ENCODE data around the gene RAP1GDS1. TPM values are rescaled to one million over a fixed set of nuclear protein-coding genes. Genes with fewer than 3 reads are reported as not detected.
A peak's percentile ranks its signal among the peaks of the same experiment; 100 is the strongest.

The RAP1GDS1 gene
- total and polyA plus RNA-seq, 2 experiments from 2014 or later, result 49.2 to 56.7 TPM

GRCh38 chr4:98314791-98315565 lies 53.8 kb downstream of the RAP1GDS1 start:
- H3K9me2 ChIP-seq (ENCODE audit: insufficient read depth), result no peaks in the 10 kb centered on the region
- no peak for TF ChIP-seq EZH2phosphoT487 (IDR thresholded peaks at IDR 0.05; ENCODE audit: insufficient read depth, low read depth)
- no peak for TF ChIP-seq EZH2 (IDR thresholded peaks at IDR 0.05; ENCODE audit: insufficient read depth, poor library complexity, severe bottlenecking)
- WGBS, 2 experiments (ENCODE audit: low coverage in 1 of 2, low lambda C conversion rate in 2 of 2, missing lambda C conversion rate in 2 of 2), result 94 to 98% methylated on average over 3 of the region's 3 CpGs
- no peaks in the 10 kb centered on the region for H3K9me3 ChIP-seq (ENCODE audit: low read depth)
- H3K9ac ChIP-seq, result no peak overlapping the region
- H3K27me3 ChIP-seq (replicated peaks; ENCODE audit: insufficient read depth), result no peaks in the 10 kb centered on the region
- H2AFZ ChIP-seq, result no peak overlapping the region
- H3K4me1 ChIP-seq (ENCODE audit: insufficient read depth), result peaks cover 18% of the 10 kb centered on the region
- H3F3A ChIP-seq (ENCODE audit: insufficient read depth), result no peaks in the 10 kb centered on the region
- H3K27ac ChIP-seq, result peak overlapping the region; percentile 20; the same call in 1 of the 2 replicates
- no peaks in the 10 kb centered on the region; the same call in 1 of the 2 replicates for H3K36me3 ChIP-seq (ENCODE audit: low read depth)
- peaks cover 6% of the 10 kb centered on the region; the same call in 1 of the 2 replicates for H4K20me1 ChIP-seq (ENCODE audit: insufficient read depth)
- H3K4me3 ChIP-seq, result no peak overlapping the region
- DNase-seq, result peak; percentile 44
- in situ Hi-C loops (cut with MboI), result no loop called here
- H3K79me2 ChIP-seq (ENCODE audit: insufficient read depth), result peaks cover 86% of the 10 kb centered on the region
- H3K4me2 ChIP-seq (ENCODE audit: unreplicated experiment), result peak overlapping the region; percentile 5

- H4K20me1 ChIP-seq (ENCODE audit: insufficient read depth), result peaks cover 8% of the 10 kb centered on the region; the same call in 1 of the 2 replicates
- H3K4me2 ChIP-seq (ENCODE audit: unreplicated experiment), result no peak overlapping the region
- no peaks in the 10 kb centered on the region for H3F3A ChIP-seq (ENCODE audit: insufficient read depth)
- no peak overlapping the region for H2AFZ ChIP-seq
- H3K9me2 ChIP-seq (ENCODE audit: insufficient read depth), result no peaks in the 10 kb centered on the region
- no peaks in the 10 kb centered on the region; the same call in 1 of the 2 replicates for H3K36me3 ChIP-seq (ENCODE audit: low read depth)
- no peak for DNase-seq
- H3K4me3 ChIP-seq, result no peak overlapping the region
- TF ChIP-seq EZH2 (IDR thresholded peaks at IDR 0.05; ENCODE audit: insufficient read depth, poor library complexity, severe bottlenecking) (no peak), EZH2phosphoT487 (IDR thresholded peaks at IDR 0.05; ENCODE audit: insufficient read depth, low read depth) (no peak)
- 77 to 80% methylated on average over 2 of the region's 2 CpGs for WGBS, 2 experiments (ENCODE audit: low coverage in 1 of 2, low lambda C conversion rate in 2 of 2, missing lambda C conversion rate in 2 of 2)
- H3K4me1 ChIP-seq (ENCODE audit: insufficient read depth), result peaks cover 13% of the 10 kb centered on the region
- no peak overlapping the region for H3K9ac ChIP-seq
- peaks cover 57% of the 10 kb centered on the region for H3K79me2 ChIP-seq (ENCODE audit: insufficient read depth)
- no peak overlapping the region for H3K27ac ChIP-seq
- in situ Hi-C loops (cut with MboI), result no loop called here
- no peaks in the 10 kb centered on the region for H3K27me3 ChIP-seq (replicated peaks; ENCODE audit: insufficient read depth)
- H3K9me3 ChIP-seq (ENCODE audit: low read depth), result no peaks in the 10 kb centered on the region
Measured at GRCh38 chr4:98318521-98318920, 57.3 kb downstream of the RAP1GDS1 start.

- 100% methylated on average over 1 of the region's 1 CpG for WGBS, 2 experiments (ENCODE audit: low coverage in 1 of 2, low lambda C conversion rate in 2 of 2, missing lambda C conversion rate in 2 of 2)
- Histone ChIP-seq H3K4me1 (ENCODE audit: insufficient read depth) (peaks cover 13% of the 10 kb centered on the region), H3K27me3 (replicated peaks; ENCODE audit: insufficient read depth) (no peaks in the 10 kb centered on the region), H3K4me2 (ENCODE audit: unreplicated experiment) (no peak overlapping the region), H3K9ac (no peak overlapping the region), H3K9me3 (ENCODE audit: low read depth) (no peaks in the 10 kb centered on the region), H3K27ac (no peak overlapping the region), H3K36me3 (ENCODE audit: low read depth) (no peaks in the 10 kb centered on the region; the same call in 1 of the 2 replicates), H3K4me3 (no peak overlapping the region), H4K20me1 (ENCODE audit: insufficient read depth) (peaks cover 8% of the 10 kb centered on the region; the same call in 1 of the 2 replicates), H3K79me2 (ENCODE audit: insufficient read depth) (peaks cover 52% of the 10 kb centered on the region), H3F3A (ENCODE audit: insufficient read depth) (no peaks in the 10 kb centered on the region), H2AFZ (no peak overlapping the region), H3K9me2 (ENCODE audit: insufficient read depth) (no peaks in the 10 kb centered on the region)
- DNase-seq, result no peak
- TF ChIP-seq EZH2 (IDR thresholded peaks at IDR 0.05; ENCODE audit: insufficient read depth, poor library complexity, severe bottlenecking) (no peak), EZH2phosphoT487 (IDR thresholded peaks at IDR 0.05; ENCODE audit: insufficient read depth, low read depth) (no peak)
- in situ Hi-C loops (cut with MboI), result no loop called here
Measured at GRCh38 chr4:98319021-98319420, 57.8 kb downstream of the RAP1GDS1 start.

GRCh38 chr4:98326168-98326567 lies 65.0 kb downstream of the RAP1GDS1 start:
- no peak for DNase-seq
- no peak overlapping the region for H3K4me2 ChIP-seq (ENCODE audit: unreplicated experiment)
- H3K27ac ChIP-seq, result no peak overlapping the region
- in situ Hi-C loops (cut with MboI), result no loop called here
- H3K4me1 ChIP-seq (ENCODE audit: insufficient read depth), result no peaks in the 10 kb centered on the region
- no peak overlapping the region for H3K4me3 ChIP-seq
- H2AFZ ChIP-seq, result no peak overlapping the region
- H3F3A ChIP-seq (ENCODE audit: insufficient read depth), result no peaks in the 10 kb centered on the region
- no peaks in the 10 kb centered on the region for H3K27me3 ChIP-seq (replicated peaks; ENCODE audit: insufficient read depth)
- H3K9me3 ChIP-seq (ENCODE audit: low read depth), result no peaks in the 10 kb centered on the region
- no peaks in the 10 kb centered on the region for H3K9me2 ChIP-seq (ENCODE audit: insufficient read depth)
- no peak overlapping the region for H3K9ac ChIP-seq
- no peaks in the 10 kb centered on the region for H3K36me3 ChIP-seq (ENCODE audit: low read depth)
- 62 to 65% methylated on average over 2 of the region's 2 CpGs for WGBS, 2 experiments (ENCODE audit: low coverage in 1 of 2, low lambda C conversion rate in 2 of 2, missing lambda C conversion rate in 2 of 2)
- H3K79me2 ChIP-seq (ENCODE audit: insufficient read depth), result peaks cover 31% of the 10 kb centered on the region; the same call in 1 of the 2 replicates
- TF ChIP-seq EZH2 (IDR thresholded peaks at IDR 0.05; ENCODE audit: insufficient read depth, poor library complexity, severe bottlenecking) (no peak), EZH2phosphoT487 (IDR thresholded peaks at IDR 0.05; ENCODE audit: insufficient read depth, low read depth) (no peak)
- no peaks in the 10 kb centered on the region; the same call in 1 of the 2 replicates for H4K20me1 ChIP-seq (ENCODE audit: insufficient read depth)
